ENCODE data around the gene TGIF2. TPM values are rescaled to one million over a fixed set of nuclear protein-coding genes. Genes with fewer than 3 reads are reported as not detected.

Gene TGIF2
- total and polyA plus RNA-seq, 2 of the 13 experiments (the other 11 are each of a cell fraction or from before 2014, with no cell fraction given), result 41.3 to 53.9 TPM

DNA sequence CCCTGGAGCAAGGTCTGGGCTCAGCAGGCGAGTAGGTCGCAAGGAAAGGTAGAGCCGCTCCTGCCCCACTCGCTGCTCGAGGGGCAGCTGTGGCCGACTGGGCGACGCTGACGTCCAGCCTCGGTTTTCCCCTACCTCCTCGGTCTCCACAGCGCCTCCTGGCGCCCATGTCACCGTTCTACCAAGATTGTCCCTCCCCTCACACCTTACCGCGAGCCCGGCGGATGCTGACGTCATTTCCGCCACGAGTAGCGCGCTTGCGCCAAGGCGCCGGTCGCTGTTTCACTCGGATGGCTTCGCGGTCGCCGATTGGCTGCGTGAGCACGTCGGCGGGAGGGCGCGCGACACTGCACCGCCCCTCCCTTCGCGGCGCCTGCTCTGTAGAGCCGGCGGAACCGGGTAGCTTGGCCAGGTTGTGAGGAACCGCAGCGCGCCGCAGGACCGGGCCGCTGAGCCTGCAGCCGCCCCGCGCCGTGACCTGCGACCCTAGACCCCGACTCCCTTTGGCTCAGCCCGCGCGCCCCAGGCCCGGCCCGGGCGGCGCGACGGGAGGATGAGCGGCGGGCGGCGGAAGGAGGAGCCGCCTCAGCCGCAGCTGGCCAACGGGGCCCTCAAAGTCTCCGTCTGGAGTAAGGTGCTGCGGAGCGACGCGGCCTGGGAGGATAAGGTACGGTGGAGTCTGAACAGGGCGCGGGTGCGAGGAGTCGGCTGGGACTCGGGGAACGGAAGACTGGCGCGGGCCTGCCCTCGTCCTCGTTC lies 32.2 kb downstream of the TGIF2 start, which contains the start of gene RAB5IF (continued):
- TF ChIP-seq ZSCAN29 (CRISPR knock-in tag; conservative IDR thresholded peaks at IDR 0.05) (peak; percentile 54; the same call in 1 of the 2 replicates), HNRNPH1 (optimal IDR thresholded peaks at IDR 0.05; ENCODE audit: low read depth, low read length) (no peak), NR2F6 (IDR thresholded peaks at IDR 0.05) (no peak), NR2F6 (CRISPR knock-in tag; IDR thresholded peaks at IDR 0.05) (peak; percentile 89; the same call in 1 of the 2 replicates), SMARCC2 (IDR thresholded peaks at IDR 0.05) (no peak), REL (CRISPR knock-in tag; conservative IDR thresholded peaks at IDR 0.05) (no peak; the same call in 1 of the 2 replicates), ETV5 (CRISPR knock-in tag; IDR thresholded peaks at IDR 0.05; ENCODE audit: borderline replicate concordance) (peak; percentile 91), PRPF4 (IDR thresholded peaks at IDR 0.05; ENCODE audit: low read depth, low read length, poor library complexity, severe bottlenecking) (no peak), DR1 (CRISPR knock-in tag; IDR thresholded peaks at IDR 0.05) (peak; percentile 96), KLF15 (CRISPR knock-in tag; IDR thresholded peaks at IDR 0.05; ENCODE audit: borderline replicate concordance) (0 out of 2 replicates have a peak, but pooled peaks have one; percentile 69), PHB2 (IDR thresholded peaks at IDR 0.05; ENCODE audit: partially characterized antibody) (no peak), ATF7 (IDR thresholded peaks at IDR 0.05) (peak; percentile 100), ATF7 (CRISPR knock-in tag; IDR thresholded peaks at IDR 0.05) (peak; percentile 99), ZSCAN25 (CRISPR knock-in tag; IDR thresholded peaks at IDR 0.05) (peak; percentile 84), XRCC5 (optimal IDR thresholded peaks at IDR 0.05; ENCODE audit: low read length) (peak; percentile 99)
- TF ChIP-seq, protein P1, sequence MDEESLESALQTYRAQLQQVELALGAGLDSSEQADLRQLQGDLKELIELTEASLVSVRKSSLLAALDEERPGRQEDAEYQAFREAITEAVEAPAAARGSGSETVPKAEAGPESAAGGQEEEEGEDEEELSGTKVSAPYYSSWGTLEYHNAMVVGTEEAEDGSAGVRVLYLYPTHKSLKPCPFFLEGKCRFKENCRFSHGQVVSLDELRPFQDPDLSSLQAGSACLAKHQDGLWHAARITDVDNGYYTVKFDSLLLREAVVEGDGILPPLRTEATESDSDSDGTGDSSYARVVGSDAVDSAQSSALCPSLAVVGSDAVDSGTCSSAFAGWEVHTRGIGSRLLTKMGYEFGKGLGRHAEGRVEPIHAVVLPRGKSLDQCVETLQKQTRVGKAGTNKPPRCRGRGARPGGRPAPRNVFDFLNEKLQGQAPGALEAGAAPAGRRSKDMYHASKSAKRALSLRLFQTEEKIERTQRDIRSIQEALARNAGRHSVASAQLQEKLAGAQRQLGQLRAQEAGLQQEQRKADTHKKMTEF (CRISPR knock-in tag; IDR thresholded peaks at IDR 0.05), result peak; percentile 99
- TF ChIP-seq, protein P2, sequence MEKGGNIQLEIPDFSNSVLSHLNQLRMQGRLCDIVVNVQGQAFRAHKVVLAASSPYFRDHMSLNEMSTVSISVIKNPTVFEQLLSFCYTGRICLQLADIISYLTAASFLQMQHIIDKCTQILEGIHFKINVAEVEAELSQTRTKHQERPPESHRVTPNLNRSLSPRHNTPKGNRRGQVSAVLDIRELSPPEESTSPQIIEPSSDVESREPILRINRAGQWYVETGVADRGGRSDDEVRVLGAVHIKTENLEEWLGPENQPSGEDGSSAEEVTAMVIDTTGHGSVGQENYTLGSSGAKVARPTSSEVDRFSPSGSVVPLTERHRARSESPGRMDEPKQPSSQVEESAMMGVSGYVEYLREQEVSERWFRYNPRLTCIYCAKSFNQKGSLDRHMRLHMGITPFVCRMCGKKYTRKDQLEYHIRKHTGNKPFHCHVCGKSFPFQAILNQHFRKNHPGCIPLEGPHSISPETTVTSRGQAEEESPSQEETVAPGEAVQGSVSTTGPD (CRISPR knock-in tag; IDR thresholded peaks at IDR 0.05), result no peak
- TF ChIP-seq, protein P3, sequence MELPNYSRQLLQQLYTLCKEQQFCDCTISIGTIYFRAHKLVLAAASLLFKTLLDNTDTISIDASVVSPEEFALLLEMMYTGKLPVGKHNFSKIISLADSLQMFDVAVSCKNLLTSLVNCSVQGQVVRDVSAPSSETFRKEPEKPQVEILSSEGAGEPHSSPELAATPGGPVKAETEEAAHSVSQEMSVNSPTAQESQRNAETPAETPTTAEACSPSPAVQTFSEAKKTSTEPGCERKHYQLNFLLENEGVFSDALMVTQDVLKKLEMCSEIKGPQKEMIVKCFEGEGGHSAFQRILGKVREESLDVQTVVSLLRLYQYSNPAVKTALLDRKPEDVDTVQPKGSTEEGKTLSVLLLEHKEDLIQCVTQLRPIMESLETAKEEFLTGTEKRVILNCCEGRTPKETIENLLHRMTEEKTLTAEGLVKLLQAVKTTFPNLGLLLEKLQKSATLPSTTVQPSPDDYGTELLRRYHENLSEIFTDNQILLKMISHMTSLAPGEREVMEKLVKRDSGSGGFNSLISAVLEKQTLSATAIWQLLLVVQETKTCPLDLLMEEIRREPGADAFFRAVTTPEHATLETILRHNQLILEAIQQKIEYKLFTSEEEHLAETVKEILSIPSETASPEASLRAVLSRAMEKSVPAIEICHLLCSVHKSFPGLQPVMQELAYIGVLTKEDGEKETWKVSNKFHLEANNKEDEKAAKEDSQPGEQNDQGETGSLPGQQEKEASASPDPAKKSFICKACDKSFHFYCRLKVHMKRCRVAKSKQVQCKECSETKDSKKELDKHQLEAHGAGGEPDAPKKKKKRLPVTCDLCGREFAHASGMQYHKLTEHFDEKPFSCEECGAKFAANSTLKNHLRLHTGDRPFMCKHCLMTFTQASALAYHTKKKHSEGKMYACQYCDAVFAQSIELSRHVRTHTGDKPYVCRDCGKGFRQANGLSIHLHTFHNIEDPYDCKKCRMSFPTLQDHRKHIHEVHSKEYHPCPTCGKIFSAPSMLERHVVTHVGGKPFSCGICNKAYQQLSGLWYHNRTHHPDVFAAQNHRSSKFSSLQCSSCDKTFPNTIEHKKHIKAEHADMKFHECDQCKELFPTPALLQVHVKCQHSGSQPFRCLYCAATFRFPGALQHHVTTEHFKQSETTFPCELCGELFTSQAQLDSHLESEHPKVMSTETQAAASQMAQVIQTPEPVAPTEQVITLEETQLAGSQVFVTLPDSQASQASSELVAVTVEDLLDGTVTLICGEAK (IDR thresholded peaks at IDR 0.05), result peak; percentile 78
- TF ChIP-seq, protein P3 (CRISPR knock-in tag; IDR thresholded peaks at IDR 0.05), result peak; percentile 65; the same call in 1 of the 2 replicates
